ENCODE data around the gene SORT1. TPM values are rescaled to one million over a fixed set of nuclear protein-coding genes. Genes with fewer than 3 reads are reported as not detected.
"Not testable (repeated sequence)": the region's sequence is repeated elsewhere in the genome, so short reads cannot be mapped to it uniquely, and the experiment has no call there.

The SORT1 gene
- polyA plus RNA-seq, 1 of the 3 experiments (the other 2 are of a cell fraction) = 8.5 TPM

- 72% methylated on average over 6 of the region's 6 CpGs for WGBS (ENCODE audit: low lambda C conversion rate)
- Histone ChIP-seq H3K36me3 (replicated peaks in 1 of 2; ENCODE audit: control insufficient read depth in 1 of 2, insufficient read depth in 2 of 2, low read length in 1 of 2) (no peaks in the 10 kb centered on the region), H3K4me3 (ENCODE audit: low read depth in 2 of 2, low read length in 1 of 2) (no peak overlapping the region), H3K9me3 (no peaks in the 10 kb centered on the region), H3K4me1 (ENCODE audit: control insufficient read depth in 1 of 2, insufficient read depth in 2 of 2, low read depth in 1 of 2, low read length in 1 of 2) (no peaks in the 10 kb centered on the region), H3K9ac (no peak overlapping the region), H3K4me2 (no peak overlapping the region), H4K20me1 (ENCODE audit: insufficient read depth) (no peaks in the 10 kb centered on the region), H3K27ac (ENCODE audit: low read depth in 2 of 2, low read length in 1 of 2) (no peak overlapping the region), H3K79me2 (ENCODE audit: insufficient read depth) (no peaks in the 10 kb centered on the region), H2AFZ (ENCODE audit: low read depth) (no peak overlapping the region), H3K27me3 (ENCODE audit: insufficient read depth) (no peaks in the 10 kb centered on the region), H3K9me2 (no peaks in the 10 kb centered on the region), H3F3A (replicated peaks; ENCODE audit: insufficient read depth) (no peaks in the 10 kb centered on the region)
- POLR2A ChIA-PET = no interaction called here
- no peak for TF ChIP-seq FOXM1 (IDR thresholded peaks at IDR 0.05; ENCODE audit: low read depth)
- no peak for TF ChIP-seq ELF1 (IDR thresholded peaks at IDR 0.05)
- no peak for TF ChIP-seq RCOR1 (IDR thresholded peaks at IDR 0.05; ENCODE audit: low read length)
- TF ChIP-seq GATA2 (CRISPR knock-in tag; IDR thresholded peaks at IDR 0.05) = no peak
- TF ChIP-seq MAX (IDR thresholded peaks at IDR 0.05; ENCODE audit: low read depth) = no peak
- TF ChIP-seq RFX5 (IDR thresholded peaks at IDR 0.05; ENCODE audit: low read length) = no peak
- no peak for TF ChIP-seq RXRA (IDR thresholded peaks at IDR 0.05; ENCODE audit: borderline replicate concordance, low read depth)
- TF ChIP-seq RAD21 (IDR thresholded peaks at IDR 0.05; ENCODE audit: low read length) = no peak
- no peak for TF ChIP-seq USF1 (IDR thresholded peaks at IDR 0.05; ENCODE audit: borderline replicate concordance, low read depth)
- no peak for TF ChIP-seq FOSL2 (IDR thresholded peaks at IDR 0.05; ENCODE audit: borderline replicate concordance, low read depth)
- no peak for TF ChIP-seq NFIC (IDR thresholded peaks at IDR 0.05; ENCODE audit: borderline replicate concordance)
- no peak for TF ChIP-seq TCF12 (IDR thresholded peaks at IDR 0.05)
- no peak for TF ChIP-seq YY1 (IDR thresholded peaks at IDR 0.05; ENCODE audit: low read depth)
- no peak for DNase-seq
- CTCF ChIA-PET = interaction anchor here (0.7 to 1.4 kb wide), 4 partner anchors 17 to 108 kb away, joined by 3 read pairs; no protein-coding TSS in a partner anchor
Measured at GRCh38 chr1:109290998-109291397, 106.7 kb downstream of the SORT1 start.

GRCh38 chr1:109290137-109290536, 107.6 kb downstream of the SORT1 start:
- ChIA-PET CTCF (interaction anchor here (0.9 to 1.4 kb wide), 2 partner anchors 17 to 24 kb away, joined by 3 read pairs; no protein-coding TSS in a partner anchor), POLR2A (no interaction called here)
- H3K27me3 ChIP-seq (ENCODE audit: insufficient read depth) = no peaks in the 10 kb centered on the region
- no peak overlapping the region for H3K4me2 ChIP-seq
- no peak overlapping the region for H2AFZ ChIP-seq (ENCODE audit: low read depth)
- no peaks in the 10 kb centered on the region for H3K4me1 ChIP-seq (ENCODE audit: control insufficient read depth in 1 of 2, insufficient read depth in 2 of 2, low read depth in 1 of 2, low read length in 1 of 2)
- no peaks in the 10 kb centered on the region for H3F3A ChIP-seq (replicated peaks; ENCODE audit: insufficient read depth)
- no peak overlapping the region for H3K27ac ChIP-seq (ENCODE audit: low read depth in 2 of 2, low read length in 1 of 2)
- H3K79me2 ChIP-seq (ENCODE audit: insufficient read depth) = no peaks in the 10 kb centered on the region
- H4K20me1 ChIP-seq (ENCODE audit: insufficient read depth) = no peaks in the 10 kb centered on the region
- H3K9me2 ChIP-seq = no peaks in the 10 kb centered on the region
- no peaks in the 10 kb centered on the region for H3K36me3 ChIP-seq (replicated peaks in 1 of 2; ENCODE audit: control insufficient read depth in 1 of 2, insufficient read depth in 2 of 2, low read length in 1 of 2)
- DNase-seq = no peak
- 100% methylated on average over 1 of the region's 1 CpG for WGBS (ENCODE audit: low lambda C conversion rate)
- H3K9me3 ChIP-seq = no peaks in the 10 kb centered on the region
- TF ChIP-seq ZBTB33 (IDR thresholded peaks at IDR 0.05; ENCODE audit: borderline replicate concordance, low read depth) (no peak), TEAD4 (IDR thresholded peaks at IDR 0.05; ENCODE audit: borderline replicate concordance, insufficient read depth) (no peak), USF2 (IDR thresholded peaks at IDR 0.05; ENCODE audit: borderline replicate concordance, low read depth, low read length) (no peak), JUND (IDR thresholded peaks at IDR 0.05) (no peak), SIN3A (IDR thresholded peaks at IDR 0.05; ENCODE audit: borderline replicate concordance, low read depth, low read length) (no peak)
- H3K4me3 ChIP-seq (ENCODE audit: low read depth in 2 of 2, low read length in 1 of 2) = no peak overlapping the region
- no peak overlapping the region for H3K9ac ChIP-seq

GRCh38 chr1:109286762-109287161, 111.0 kb downstream of the SORT1 start:
- H2AFZ ChIP-seq (ENCODE audit: low read depth); H4K20me1 ChIP-seq (ENCODE audit: insufficient read depth); H3K9me3 ChIP-seq; DNase-seq; H3K27me3 ChIP-seq (ENCODE audit: insufficient read depth); H3K4me3 ChIP-seq (ENCODE audit: low read depth in 2 of 2, low read length in 1 of 2); H3K27ac ChIP-seq (ENCODE audit: low read depth in 2 of 2, low read length in 1 of 2); POLR2A ChIA-PET; H3K9me2 ChIP-seq; H3K9ac ChIP-seq; H3F3A ChIP-seq (replicated peaks; ENCODE audit: insufficient read depth); H3K36me3 ChIP-seq (replicated peaks in 1 of 2; ENCODE audit: control insufficient read depth in 1 of 2, insufficient read depth in 2 of 2, low read length in 1 of 2); CTCF ChIA-PET; H3K4me2 ChIP-seq: not testable (repeated sequence)
- peaks cover 0 to 14% of the 10 kb centered on the region in 2 experiments; a peak in 1 of 4 replicates for H3K4me1 ChIP-seq (ENCODE audit: control insufficient read depth in 1 of 2, insufficient read depth in 2 of 2, low read depth in 1 of 2, low read length in 1 of 2)
- peaks cover 12% of the 10 kb centered on the region; the same call in 1 of the 2 replicates for H3K79me2 ChIP-seq (ENCODE audit: insufficient read depth)
- WGBS (ENCODE audit: low lambda C conversion rate) = 94% methylated on average over 5 of the region's 5 CpGs
